Pancreas (tissue), 10 donors: ENCODE results near the gene TST. TPM values are rescaled to one million over a fixed set of nuclear protein-coding genes. Genes with fewer than 3 reads are reported as not detected.

Source experiments
- ATAC-seq, 4 donors: fragments of 200-7000 bp; cut with Tn5 transposase; one replicate each; pipeline versions ENCODE4 v1.8.0 to v1.9.1; 2020; ENCODE audit warnings: mild to moderate bottlenecking in 4 of 4, moderate library complexity in 4 of 4
- DNase-seq, 6 donors: peaks; one replicate each; pipeline ENCODE4 v3.0.0-alpha.2; 2020
- FAIRE-seq: peaks from 2 replicates; lab custom pipeline; 2012; peaks lifted over from hg19 to GRCh38; lab: Jason Lieb, UNC
- H3K27ac ChIP-seq, 4 donors: fragments of 200-600 bp; sonication (generic); 1 replicate in 3 of 4; 2 replicates in 1 of 4; pipeline versions ENCODE4 v1.5.0 to v1.8.0; 2020
- H3K27me3 ChIP-seq, 4 donors: fragments of 200-600 bp; one replicate each; pipeline ENCODE4 v1.8.0; 2021
- H3K36me3 ChIP-seq, 3 donors: fragments of 200-600 bp; sonication (generic) in 1 of 3; one replicate each; pipeline versions ENCODE4 v1.5.0 to v1.8.0; 2020 to 2021
- H3K4me1 ChIP-seq, 3 donors: fragments of 200-600 bp; one replicate each; pipeline ENCODE4 v1.8.0; 2021
- H3K4me3 ChIP-seq, 4 donors: fragments of 200-600 bp; sonication (generic) in 2 of 4; one replicate each; pipeline versions ENCODE4 v1.5.0 to v1.8.0; 2020 to 2021
- H3K9me3 ChIP-seq, 4 donors: fragments of 200-600 bp; one replicate each; pipeline ENCODE4 v1.8.0; 2021
- CTCF ChIP-seq, 4 donors: fragments of 200-600 bp; sonication (generic) in 3 of 4; IDR thresholded peaks; one replicate each; pipeline versions ENCODE4 v1.5.0 to v1.8.0; 2021; ENCODE audit warnings: antibody characterized with exemption in 4 of 4
- WGBS, 2 donors: extraction: QIAGEN DNeasy Blood & Tissue Kit; methylation state at CpG; one replicate each; pipeline ENCODE4 v1.1.7; 2013; 5-methylcytosine and 5-hydroxymethylcytosine counted together
- intact Hi-C, 3 donors: fragments of 100-400 bp; cut with DNase I; formaldehyde crosslinking; loops; one replicate each; pipeline versions ENCODE4 v1.11.1 to v1.14.2; 2022
- polyA plus RNA-seq, 2 donors: library from polyadenylated mRNA; stranded (reverse); fragments of 200-250 nt; gene quantifications; one replicate each; pipeline ENCODE4 v1.2.3, GENCODE V29; 2013
- total RNA-seq, 6 donors: library from RNA; stranded (reverse); fragmentation: NEBNext Ultra II Directional in 4 of 6; extraction: Animal tissue kit (Norgen Biotek cat#: 25700) in 4 of 6; gene quantifications; one replicate each; pipeline versions ENCODE4 v1.2.1 to v1.2.4, GENCODE V29; 2021 to 2023
- donor health status: healthy with polysubstance abuse.
- donor health status: DM: no; HTN: no; CAD: no; lungs with moderate emphysema.
- donor health status: DM: no; HTN: no; CAD: no.
- donor health status: control.
- donor health status: control.
- donor health status: Bipolar disorder and iron deficiency.
- donor health status: DM: yes; HTN: yes; CAD: no.
- donor health status: DM: no; HTN: no; CAD: no.
- donor health status: DM: no; HTN: no; CAD: no.
- donor health status: DM: yes; HTN: yes; CAD: no.

Gene TST
- total and polyA plus RNA-seq, 8 donors: 22.9 to 52.3 (median 37.6) TPM

- intact Hi-C loops: no loop called here
Observed at GRCh38 chr22:37036655-37037377, 17.6 kb upstream of the TST start.

GRCh38 chr22:37033605-37034430 is 14.6 kb upstream of the TST start:
- Histone ChIP-seq H3K36me3 (peaks cover 0 to 13% (median 6%) of the 10 kb centered on the region in 3 donors), H3K4me1 (peaks cover 6 to 27% (median 18%) of the 10 kb centered on the region in 3 donors), H3K27me3 (no peaks in the 10 kb centered on the region), H3K9me3 (no peaks in the 10 kb centered on the region), H3K4me3 (no peak overlapping the region), H3K27ac (peak overlapping the region; percentile 72 to 88 (median 80))
- intact Hi-C loops: no loop called here
- TF ChIP-seq CTCF (IDR thresholded peaks at IDR 0.05): no peak
- no peak for ATAC-seq
- FAIRE-seq: no peak
- 85 to 89% methylated on average over 23 of the region's 23 CpGs for WGBS, 2 donors
- DNase-seq: peak in 1 of 6 donors; percentile 31

More at GRCh38 chr22:37036655-37037377, 17.6 kb upstream of the TST start:
- TF ChIP-seq CTCF (IDR thresholded peaks at IDR 0.05): no peak
- FAIRE-seq (no peak), ATAC-seq (no peak), DNase-seq (no peak)
- Histone ChIP-seq H3K9me3 (no peaks in the 10 kb centered on the region), H3K27ac (no peak overlapping the region), H3K27me3 (no peaks in the 10 kb centered on the region), H3K4me3 (no peak overlapping the region), H3K36me3 (no peaks in the 10 kb centered on the region), H3K4me1 (peaks cover 4 to 19% (median 16%) of the 10 kb centered on the region in 3 donors)
- WGBS, 2 donors: 75 to 83% methylated on average over 11 of the region's 11 CpGs

GRCh38 chr22:37032535-37033460 is 13.6 kb upstream of the TST start:
- peaks cover 6 to 27% (median 18%) of the 10 kb centered on the region in 3 donors for H3K4me1 ChIP-seq
- peak; percentile 95 to 97 (median 96) for ATAC-seq
- no peaks in the 10 kb centered on the region for H3K9me3 ChIP-seq
- no peaks in the 10 kb centered on the region for H3K27me3 ChIP-seq
- peak; percentile 23 for FAIRE-seq
- intact Hi-C loops: no loop called here
- peak; percentile 82 to 94 (median 86) for DNase-seq
- WGBS, 2 donors: 13 to 15% methylated on average over 18 of the region's 18 CpGs
- H3K36me3 ChIP-seq: peaks cover 0 to 15% (median 6%) of the 10 kb centered on the region in 3 donors
- peak overlapping the region; percentile 72 to 88 (median 80) for H3K27ac ChIP-seq
- no peak for TF ChIP-seq CTCF (IDR thresholded peaks at IDR 0.05)
- H3K4me3 ChIP-seq: peak overlapping the region in 2 of 4 donors; percentile 7 to 25

GRCh38 chr22:37032134-37032534 is 12.9 kb upstream of the TST start:
- Histone ChIP-seq H3K4me3 (peak overlapping the region in 2 of 4 donors; percentile 7 to 25), H3K27ac (peak overlapping the region; percentile 72 to 88 (median 80)), H3K27me3 (no peaks in the 10 kb centered on the region), H3K4me1 (peaks cover 6 to 27% (median 18%) of the 10 kb centered on the region in 3 donors), H3K9me3 (no peaks in the 10 kb centered on the region), H3K36me3 (peaks cover 0 to 21% (median 6%) of the 10 kb centered on the region in 3 donors)
- TF ChIP-seq CTCF (IDR thresholded peaks at IDR 0.05): no peak
- intact Hi-C loops: no loop called here
- 12 to 14% methylated on average over 2 of the region's 2 CpGs for whole genome bisulfite sequencing, 2 donors
- FAIRE-seq: no peak
- ATAC-seq: peak; percentile 27 to 49 (median 38)
- DNase-seq: peak in 1 of 6 donors; percentile 8
